GM19035 (cell line): Measurements from ENCODE around the gene ST6GALNAC5.
"Not testable (repeated sequence)": the region's sequence is repeated elsewhere in the genome, so short reads cannot be mapped to it uniquely, and the experiment has no call there.

Source experiments
- ATAC-seq: cut with Tn5 transposase; IDR thresholded peaks from one replicate; pipeline ENCODE4 v1.9.1; 2021; ENCODE audit not compliant: unreplicated experiment

ST6GALNAC5 gene

GRCh38 chr1:76933847-76934815 lies 66.9 kb downstream of the ST6GALNAC5 start:
- no peak for ATAC-seq

GRCh38 chr1:76938304-76938703 lies 71.0 kb downstream of the ST6GALNAC5 start:
- no peak for ATAC-seq

- peak; percentile 82 for ATAC-seq
Observed at GRCh38 chr1:76939050-76939816, 72.0 kb downstream of the ST6GALNAC5 start.

GRCh38 chr1:76939817-76940216 lies 72.5 kb downstream of the ST6GALNAC5 start:
- ATAC-seq = no peak

GRCh38 chr1:76940571-76941335 lies 73.5 kb downstream of the ST6GALNAC5 start:
- ATAC-seq = no peak

- ATAC-seq = no peak
Observed at GRCh38 chr1:76942549-76942948, 75.3 kb downstream of the ST6GALNAC5 start.

GRCh38 chr1:76944942-76945341 lies 77.7 kb downstream of the ST6GALNAC5 start:
- no peak for ATAC-seq

GRCh38 chr1:76948846-76949245 lies 81.6 kb downstream of the ST6GALNAC5 start:
- no peak for ATAC-seq

- ATAC-seq = no peak
Observed at GRCh38 chr1:76949503-76949902, 82.2 kb downstream of the ST6GALNAC5 start.

- ATAC-seq = no peak
Observed at GRCh38 chr1:76950306-76950705, 83.0 kb downstream of the ST6GALNAC5 start.

- ATAC-seq = no peak
Observed at GRCh38 chr1:76951153-76951552, 83.9 kb downstream of the ST6GALNAC5 start.

- ATAC-seq = no peak
Observed at GRCh38 chr1:76955652-76956051, 88.4 kb downstream of the ST6GALNAC5 start.

GRCh38 chr1:76957961-76958360 lies 90.7 kb downstream of the ST6GALNAC5 start:
- no peak for ATAC-seq

- no peak for ATAC-seq
Observed at GRCh38 chr1:76958828-76959227, 91.5 kb downstream of the ST6GALNAC5 start.

- no peak for ATAC-seq
Observed at GRCh38 chr1:76959556-76959955, 92.3 kb downstream of the ST6GALNAC5 start.

- no peak for ATAC-seq
Observed at GRCh38 chr1:76961181-76961819, 94.0 kb downstream of the ST6GALNAC5 start.

GRCh38 chr1:76961820-76962207 lies 94.5 kb downstream of the ST6GALNAC5 start:
- no peak for ATAC-seq

GRCh38 chr1:76981267-76981666 lies 114.0 kb downstream of the ST6GALNAC5 start:
- ATAC-seq = not testable (repeated sequence)

- ATAC-seq = no peak
Observed at GRCh38 chr1:76989976-76990375, 122.7 kb downstream of the ST6GALNAC5 start.

GRCh38 chr1:76993036-76993435 lies 125.8 kb downstream of the ST6GALNAC5 start:
- no peak for ATAC-seq
